Neural cell (in vitro differentiated cells): Measurements from ENCODE around the gene ENC1. TPM values are rescaled to one million over a fixed set of nuclear protein-coding genes. Genes with fewer than 3 reads are reported as not detected.

Experiments
- H2AFZ ChIP-seq: fragments of 200-600, 300-800 bp; sonication (generic), shearing (Covaris generic); 2 replicates; pipeline ENCODE4 v1.6.0; 2014; ENCODE audit warnings: low read depth, mild to moderate bottlenecking, antibody characterized with exemption, low read length, moderate library complexity
- H3F3A ChIP-seq: fragments of 200-600 bp; shearing (Covaris generic); 2 replicates; pipeline ENCODE4 v1.6.1; 2016; ENCODE audit warnings: mild to moderate bottlenecking, moderate library complexity, mixed read lengths, antibody characterized with exemption, low read length; ENCODE audit not compliant: insufficient read depth, poor library complexity, severe bottlenecking
- H3K27ac ChIP-seq: fragments of 200-600, 300-800 bp; sonication (generic), shearing (Covaris generic); 2 replicates; pipeline ENCODE4 v1.5.1; 2014; ENCODE audit warnings: mild to moderate bottlenecking, low read length, moderate library complexity
- H3K27me3 ChIP-seq: fragments of 300-800, 200-600 bp; sonication (generic), shearing (Covaris generic); 2 replicates; pipeline ENCODE4 v1.6.0; 2014; ENCODE audit warnings: mild to moderate bottlenecking, low read depth, low read length, moderate library complexity; ENCODE audit not compliant: insufficient read depth
- H3K36me3 ChIP-seq: fragments of 300-800, 200-600 bp; sonication (generic), shearing (Covaris generic); 2 replicates; pipeline ENCODE4 v1.5.1; 2014; ENCODE audit warnings: mild to moderate bottlenecking, antibody characterized with exemption, low read length, moderate library complexity; ENCODE audit not compliant: insufficient read depth
- H3K4me2 ChIP-seq: fragments of 300-800, 200-600 bp; sonication (generic), shearing (Covaris generic); 2 replicates; pipeline ENCODE4 v1.6.0; 2014; ENCODE audit warnings: mild to moderate bottlenecking, low read length
- H3K4me3 ChIP-seq: fragments of 300-800, 200-600 bp; sonication (generic), shearing (Covaris generic); 2 replicates; pipeline ENCODE4 v1.5.1; 2014; ENCODE audit warnings: mild to moderate bottlenecking, low read length, moderate library complexity
- H3K79me2 ChIP-seq: fragments of 200-600 bp; shearing (Covaris generic); replicated peaks from 2 replicates; pipeline ENCODE4 v1.6.0; 2014; ENCODE audit warnings: mild to moderate bottlenecking, low read length, moderate library complexity; ENCODE audit not compliant: insufficient read depth
- H3K9ac ChIP-seq: fragments of 300-800, 200-600 bp; sonication (generic), shearing (Covaris generic); 2 replicates; pipeline ENCODE4 v1.6.1; 2016; ENCODE audit warnings: mild to moderate bottlenecking, low read length, mixed read lengths
- H3K9me2 ChIP-seq: fragments of 200-600 bp; shearing (Covaris generic); 2 replicates; pipeline ENCODE4 v1.6.1; 2016; ENCODE audit warnings: mild to moderate bottlenecking, low read length, mixed read lengths; ENCODE audit not compliant: insufficient read depth
- H3K9me3 ChIP-seq: fragments of 200-600, 300-800 bp; sonication (generic), shearing (Covaris generic); 2 replicates; pipeline ENCODE4 v1.6.1; 2016; ENCODE audit warnings: mild to moderate bottlenecking, mixed run types, low read length, moderate library complexity, mixed read lengths
- H4K20me1 ChIP-seq: fragments of 200-600 bp; shearing (Covaris generic); 2 replicates; pipeline ENCODE4 v1.6.1; 2016; ENCODE audit warnings: mild to moderate bottlenecking, mixed run types; ENCODE audit not compliant: insufficient read depth
- EP300 ChIP-seq: fragments of 450-650 bp; conservative IDR thresholded peaks from 2 replicates; pipeline ENCODE4 v1.6.1; 2014; ENCODE audit warnings: antibody characterized with exemption, mild to moderate bottlenecking, moderate library complexity; ENCODE audit not compliant: poor library complexity, severe bottlenecking
- EZH2 ChIP-seq: fragments of 200-600, 300-800 bp; shearing (Covaris generic), sonication (generic); IDR thresholded peaks from 2 replicates; pipeline ENCODE4 v1.6.1; 2014; ENCODE audit warnings: antibody characterized with exemption, low read length, borderline replicate concordance, mild to moderate bottlenecking; ENCODE audit not compliant: insufficient read depth, poor library complexity, severe bottlenecking
- MXI1 ChIP-seq: fragments of 450-650 bp; conservative IDR thresholded peaks from 2 replicates; pipeline ENCODE4 v1.6.1; 2014; ENCODE audit warnings: antibody characterized with exemption, mild to moderate bottlenecking; ENCODE audit not compliant: poor library complexity, severe bottlenecking
- POLR2AphosphoS5 ChIP-seq: IDR thresholded peaks from 2 replicates; pipeline ENCODE4 v1.6.1; 2012
- RAD21 ChIP-seq: fragments of 450-650 bp; conservative IDR thresholded peaks from 2 replicates; pipeline ENCODE4 v1.6.1; 2014; ENCODE audit warnings: antibody characterized with exemption, mild to moderate bottlenecking, moderate library complexity
- SMC3 ChIP-seq: fragments of 450-650 bp; conservative IDR thresholded peaks from 2 replicates; pipeline ENCODE4 v1.6.1; 2014; ENCODE audit warnings: antibody characterized with exemption, mild to moderate bottlenecking, moderate library complexity; ENCODE audit not compliant: poor library complexity
- TAF1 ChIP-seq: IDR thresholded peaks from 2 replicates; pipeline ENCODE4 v1.6.1; 2012; ENCODE audit warnings: low read depth
- polyA plus RNA-seq: library from polyadenylated mRNA; depleted of rRNA; stranded (reverse); fragments of >200 nt; gene quantifications from 2 replicates; pipeline ENCODE4 v1.2.3, GENCODE V29; 2014
- TF ChIP-seq, protein P1 (sequence below): IDR thresholded peaks from 2 replicates; pipeline ENCODE4 v1.6.1; 2012; ENCODE audit warnings: borderline replicate concordance
- TF ChIP-seq, protein P2 (sequence below): fragments of 450-650 bp; IDR thresholded peaks from 2 replicates; pipeline ENCODE4 v1.5.1; 2014; ENCODE audit warnings: antibody characterized with exemption, mild to moderate bottlenecking, moderate library complexity; ENCODE audit not compliant: poor library complexity, severe bottlenecking

Gene ENC1
- polyA plus RNA-seq, 1 donor from 2014 or later: 449 TPM

DNA sequence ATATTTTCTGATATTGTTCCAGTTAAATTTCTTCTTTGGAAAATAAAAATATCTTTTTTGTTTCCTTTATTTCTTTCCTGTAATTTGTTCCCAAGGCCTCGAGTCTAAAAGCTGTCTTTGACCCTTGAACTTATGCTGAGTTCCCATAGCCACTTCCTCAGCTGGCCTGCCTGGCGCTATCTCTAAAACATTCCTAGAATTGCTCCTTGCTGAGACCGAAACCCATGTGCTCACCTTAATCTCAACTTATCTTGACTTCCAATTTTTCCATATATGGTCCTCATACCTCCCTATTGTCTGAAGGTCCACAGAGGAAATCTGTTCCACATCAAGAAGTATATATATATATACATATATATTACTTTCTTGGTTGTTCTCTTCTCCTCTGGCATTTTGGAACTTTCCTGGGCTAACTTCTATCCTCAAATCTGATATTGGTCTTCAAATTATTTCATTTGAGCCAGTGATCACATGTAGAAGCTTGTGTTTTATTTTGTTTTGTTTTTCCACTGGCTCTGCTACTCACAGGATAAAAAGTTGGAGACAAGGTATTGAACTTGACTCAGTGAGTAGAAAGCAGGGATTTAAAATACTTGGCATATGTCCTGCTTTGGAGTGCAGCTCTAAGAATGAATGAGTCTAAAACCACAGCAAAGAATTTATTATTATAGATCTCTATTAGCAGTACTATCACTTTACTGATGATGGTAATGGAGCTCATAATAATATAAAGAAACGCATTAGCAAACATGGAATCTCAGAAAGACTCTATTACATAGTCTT is 45.2 kb downstream of the ENC1 start:
- Histone ChIP-seq H3K9ac (no peak overlapping the region), H2AFZ (no peak overlapping the region), H3K9me2 (no peaks in the 10 kb centered on the region), H3K27ac (no peak overlapping the region), H3K9me3 (no peaks in the 10 kb centered on the region), H3K4me3 (no peak overlapping the region), H3K36me3 (no peaks in the 10 kb centered on the region), H3K79me2 (no peaks in the 10 kb centered on the region), H4K20me1 (no peaks in the 10 kb centered on the region), H3K27me3 (no peaks in the 10 kb centered on the region), H3K4me2 (no peak overlapping the region), H3F3A (no peaks in the 10 kb centered on the region)
- TF ChIP-seq RAD21 (no peak), TAF1 (no peak), EP300 (no peak), POLR2AphosphoS5 (no peak), MXI1 (no peak), EZH2 (no peak)
- TF ChIP-seq, protein P1, sequence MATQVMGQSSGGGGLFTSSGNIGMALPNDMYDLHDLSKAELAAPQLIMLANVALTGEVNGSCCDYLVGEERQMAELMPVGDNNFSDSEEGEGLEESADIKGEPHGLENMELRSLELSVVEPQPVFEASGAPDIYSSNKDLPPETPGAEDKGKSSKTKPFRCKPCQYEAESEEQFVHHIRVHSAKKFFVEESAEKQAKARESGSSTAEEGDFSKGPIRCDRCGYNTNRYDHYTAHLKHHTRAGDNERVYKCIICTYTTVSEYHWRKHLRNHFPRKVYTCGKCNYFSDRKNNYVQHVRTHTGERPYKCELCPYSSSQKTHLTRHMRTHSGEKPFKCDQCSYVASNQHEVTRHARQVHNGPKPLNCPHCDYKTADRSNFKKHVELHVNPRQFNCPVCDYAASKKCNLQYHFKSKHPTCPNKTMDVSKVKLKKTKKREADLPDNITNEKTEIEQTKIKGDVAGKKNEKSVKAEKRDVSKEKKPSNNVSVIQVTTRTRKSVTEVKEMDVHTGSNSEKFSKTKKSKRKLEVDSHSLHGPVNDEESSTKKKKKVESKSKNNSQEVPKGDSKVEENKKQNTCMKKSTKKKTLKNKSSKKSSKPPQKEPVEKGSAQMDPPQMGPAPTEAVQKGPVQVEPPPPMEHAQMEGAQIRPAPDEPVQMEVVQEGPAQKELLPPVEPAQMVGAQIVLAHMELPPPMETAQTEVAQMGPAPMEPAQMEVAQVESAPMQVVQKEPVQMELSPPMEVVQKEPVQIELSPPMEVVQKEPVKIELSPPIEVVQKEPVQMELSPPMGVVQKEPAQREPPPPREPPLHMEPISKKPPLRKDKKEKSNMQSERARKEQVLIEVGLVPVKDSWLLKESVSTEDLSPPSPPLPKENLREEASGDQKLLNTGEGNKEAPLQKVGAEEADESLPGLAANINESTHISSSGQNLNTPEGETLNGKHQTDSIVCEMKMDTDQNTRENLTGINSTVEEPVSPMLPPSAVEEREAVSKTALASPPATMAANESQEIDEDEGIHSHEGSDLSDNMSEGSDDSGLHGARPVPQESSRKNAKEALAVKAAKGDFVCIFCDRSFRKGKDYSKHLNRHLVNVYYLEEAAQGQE: no peak
- TF ChIP-seq, protein P2, sequence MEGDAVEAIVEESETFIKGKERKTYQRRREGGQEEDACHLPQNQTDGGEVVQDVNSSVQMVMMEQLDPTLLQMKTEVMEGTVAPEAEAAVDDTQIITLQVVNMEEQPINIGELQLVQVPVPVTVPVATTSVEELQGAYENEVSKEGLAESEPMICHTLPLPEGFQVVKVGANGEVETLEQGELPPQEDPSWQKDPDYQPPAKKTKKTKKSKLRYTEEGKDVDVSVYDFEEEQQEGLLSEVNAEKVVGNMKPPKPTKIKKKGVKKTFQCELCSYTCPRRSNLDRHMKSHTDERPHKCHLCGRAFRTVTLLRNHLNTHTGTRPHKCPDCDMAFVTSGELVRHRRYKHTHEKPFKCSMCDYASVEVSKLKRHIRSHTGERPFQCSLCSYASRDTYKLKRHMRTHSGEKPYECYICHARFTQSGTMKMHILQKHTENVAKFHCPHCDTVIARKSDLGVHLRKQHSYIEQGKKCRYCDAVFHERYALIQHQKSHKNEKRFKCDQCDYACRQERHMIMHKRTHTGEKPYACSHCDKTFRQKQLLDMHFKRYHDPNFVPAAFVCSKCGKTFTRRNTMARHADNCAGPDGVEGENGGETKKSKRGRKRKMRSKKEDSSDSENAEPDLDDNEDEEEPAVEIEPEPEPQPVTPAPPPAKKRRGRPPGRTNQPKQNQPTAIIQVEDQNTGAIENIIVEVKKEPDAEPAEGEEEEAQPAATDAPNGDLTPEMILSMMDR: no peak

DNA sequence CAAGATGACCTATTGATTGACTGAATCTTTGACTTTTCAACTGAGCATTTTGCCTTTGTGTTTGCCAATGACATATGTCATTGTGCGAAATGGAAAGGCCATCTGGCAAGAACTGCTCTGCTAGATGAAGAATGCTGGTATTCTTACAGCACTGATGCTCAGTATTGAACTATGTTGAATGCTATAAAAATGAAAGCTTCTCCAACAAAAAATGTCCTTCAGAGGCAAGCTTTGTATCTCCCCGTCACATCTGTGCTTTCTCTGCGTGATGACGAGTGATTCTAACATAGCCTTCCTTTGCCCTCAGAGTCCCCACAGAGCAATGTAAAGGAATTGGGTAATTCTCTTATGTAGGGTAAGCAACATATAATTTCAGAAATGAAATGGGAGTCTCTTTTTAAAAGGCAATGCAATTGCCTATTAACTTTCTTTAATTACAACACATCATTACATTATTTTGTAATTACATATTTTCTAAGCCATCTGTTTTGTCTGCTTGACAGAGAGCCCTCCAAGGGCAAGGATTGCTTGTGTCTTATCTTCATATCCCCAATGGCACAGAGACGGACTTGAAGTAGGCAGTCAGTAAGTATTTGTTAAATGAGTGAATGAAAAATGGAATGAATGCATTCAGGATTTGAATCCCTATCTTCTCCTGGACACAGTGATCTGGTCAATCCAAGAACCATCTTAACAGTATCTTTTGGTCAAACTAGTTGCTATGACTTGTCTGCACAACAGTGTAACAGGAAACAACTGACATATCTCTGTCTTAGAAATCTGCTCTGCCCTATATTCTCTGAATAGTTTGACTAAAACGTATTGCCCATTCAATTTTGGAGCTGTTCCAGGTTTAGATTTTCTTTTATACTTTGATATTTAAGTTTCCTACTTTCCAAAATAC is 46.1 kb downstream of the ENC1 start:
- Histone ChIP-seq H3K27ac (no peak overlapping the region), H3K9me3 (no peaks in the 10 kb centered on the region), H3K4me3 (no peak overlapping the region), H4K20me1 (no peaks in the 10 kb centered on the region), H3K79me2 (no peaks in the 10 kb centered on the region), H3K4me2 (no peak overlapping the region), H3K36me3 (no peaks in the 10 kb centered on the region), H3K9ac (no peak overlapping the region), H3K9me2 (no peaks in the 10 kb centered on the region), H2AFZ (no peak overlapping the region), H3K27me3 (no peaks in the 10 kb centered on the region), H3F3A (no peaks in the 10 kb centered on the region)
- TF ChIP-seq EP300: no peak
- no peak for TF ChIP-seq TAF1
- TF ChIP-seq, protein P1: no peak
- TF ChIP-seq EZH2: no peak
- no peak for TF ChIP-seq RAD21
- TF ChIP-seq, protein P2: no peak
- no peak for TF ChIP-seq SMC3
- no peak for TF ChIP-seq POLR2AphosphoS5
- no peak for TF ChIP-seq MXI1
